ENCODE measurements around the gene TFIP11. TPM values are rescaled to one million over a fixed set of nuclear protein-coding genes. Genes with fewer than 3 reads are reported as not detected.

TFIP11 gene
- total RNA-seq, 3 donors from 2014 or later: 27.5 to 34.5 (median 29.0) TPM

GRCh38 chr22:26447584-26448329 is 64.5 kb downstream of the TFIP11 start:
- H3K27ac ChIP-seq: no peak overlapping the region
- DNase-seq (ENCODE audit: low spot score in 2 of 2): no peak
- no peak for TF ChIP-seq CTCF (IDR thresholded peaks at IDR 0.05)
- no peak for TF ChIP-seq POLR2AphosphoS5 (IDR thresholded peaks at IDR 0.05)
- TF ChIP-seq POLR2A (IDR thresholded peaks at IDR 0.05): no peak
- H3K36me3 ChIP-seq: peaks cover 7% of the 10 kb centered on the region
- H3K27me3 ChIP-seq: no peaks in the 10 kb centered on the region
- no peak overlapping the region for H3K4me3 ChIP-seq
- no peaks in the 10 kb centered on the region for H3K4me1 ChIP-seq
- intact Hi-C loops (cut with DNase I; ENCODE audit: low total_unique reads): loop anchor here (2.0 kb wide), 1 partner anchor 171 kb away; the partner anchor contains the start of gene CRYBB1
- no peaks in the 10 kb centered on the region for H3K9me3 ChIP-seq

GRCh38 chr22:26446808-26447515 is 65.3 kb downstream of the TFIP11 start:
- no peak for DNase-seq (ENCODE audit: low spot score in 2 of 2)
- Histone ChIP-seq H3K9me3 (no peaks in the 10 kb centered on the region), H3K4me1 (no peaks in the 10 kb centered on the region), H3K36me3 (peaks cover 7% of the 10 kb centered on the region), H3K27ac (no peak overlapping the region), H3K4me3 (no peak overlapping the region), H3K27me3 (no peaks in the 10 kb centered on the region)
- intact Hi-C loops (cut with DNase I; ENCODE audit: low total_unique reads): no loop called here
- TF ChIP-seq POLR2AphosphoS5 (IDR thresholded peaks at IDR 0.05) (no peak), POLR2A (IDR thresholded peaks at IDR 0.05) (no peak), CTCF (IDR thresholded peaks at IDR 0.05) (no peak)

GRCh38 chr22:26445577-26446275 is 66.5 kb downstream of the TFIP11 start:
- DNase-seq (ENCODE audit: low spot score in 2 of 2): no peak

GRCh38 chr22:26444777-26445176 is 67.5 kb downstream of the TFIP11 start:
- Histone ChIP-seq H3K9me3 (no peaks in the 10 kb centered on the region), H3K4me3 (no peak overlapping the region), H3K27ac (no peak overlapping the region), H3K36me3 (no peaks in the 10 kb centered on the region), H3K4me1 (no peaks in the 10 kb centered on the region), H3K27me3 (no peaks in the 10 kb centered on the region)
- no peak for DNase-seq (ENCODE audit: low spot score in 2 of 2)
- TF ChIP-seq CTCF (IDR thresholded peaks at IDR 0.05): no peak
- no peak for TF ChIP-seq POLR2AphosphoS5 (IDR thresholded peaks at IDR 0.05)
- no peak for TF ChIP-seq POLR2A (IDR thresholded peaks at IDR 0.05)
- intact Hi-C loops (cut with DNase I; ENCODE audit: low total_unique reads): no loop called here

More at GRCh38 chr22:26445577-26446275, 66.5 kb downstream of the TFIP11 start:
- no peak overlapping the region for H3K27ac ChIP-seq
- H3K4me1 ChIP-seq: no peaks in the 10 kb centered on the region
- peaks cover under 1% of the 10 kb centered on the region for H3K36me3 ChIP-seq
- no peaks in the 10 kb centered on the region for H3K27me3 ChIP-seq
- no peak overlapping the region for H3K4me3 ChIP-seq
- H3K9me3 ChIP-seq: no peaks in the 10 kb centered on the region
- intact Hi-C loops (cut with DNase I; ENCODE audit: low total_unique reads): no loop called here
- no peak for TF ChIP-seq CTCF (IDR thresholded peaks at IDR 0.05)
- no peak for TF ChIP-seq POLR2A (IDR thresholded peaks at IDR 0.05)
- TF ChIP-seq POLR2AphosphoS5 (IDR thresholded peaks at IDR 0.05): no peak
